ENCODE data around the gene TRDMT1. TPM values are rescaled to one million over a fixed set of nuclear protein-coding genes. Genes with fewer than 3 reads are reported as not detected.

The TRDMT1 gene
- total RNA-seq, 2 experiments from 2014 or later: 4.4 to 4.5 TPM

DNA sequence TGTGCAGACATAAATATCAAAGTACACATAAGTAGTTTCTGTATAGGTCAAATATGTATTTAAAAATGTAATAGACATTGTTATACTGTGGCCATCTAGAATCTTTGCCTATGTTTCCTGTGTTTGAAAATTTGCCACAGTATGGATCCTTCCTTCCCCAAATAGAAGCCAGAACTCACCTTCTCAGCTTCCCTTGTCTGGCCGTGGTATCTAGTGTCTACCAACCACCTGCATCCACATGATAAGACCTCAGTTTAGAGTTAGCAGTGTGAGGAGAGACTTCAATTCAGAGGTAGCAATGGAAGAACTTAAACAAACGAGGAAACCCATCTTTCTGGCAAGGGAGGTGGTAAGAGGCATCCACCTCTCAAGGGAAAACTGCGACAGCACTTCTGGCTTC lies 4.9 kb downstream of the TRDMT1 start:
- Mint-ChIP-seq H3K4me1 (ENCODE audit: low read depth) (peaks cover 18% of the 10 kb centered on the region), H3K9me3 (no peaks in the 10 kb centered on the region), H3K27ac (no peak overlapping the region), H3K36me3 (ENCODE audit: low read depth) (no peaks in the 10 kb centered on the region), H3K4me3 (no peak overlapping the region), H3K27me3 (no peaks in the 10 kb centered on the region)
- intact Hi-C loops (cut with micrococcal nuclease): no loop called here
- CTCF ChIA-PET: interaction anchor here (1.5 kb wide), 1 partner anchor 34 kb away, joined by 3 read pairs; no protein-coding TSS in a partner anchor
- POLR2A ChIA-PET: interaction anchor here (0.7 to 1.2 kb wide), 2 partner anchors 14 to 305 kb away, joined by 3 read pairs; no protein-coding TSS in a partner anchor
- no peak for DNase-seq
- TF ChIP-seq, protein P1, sequence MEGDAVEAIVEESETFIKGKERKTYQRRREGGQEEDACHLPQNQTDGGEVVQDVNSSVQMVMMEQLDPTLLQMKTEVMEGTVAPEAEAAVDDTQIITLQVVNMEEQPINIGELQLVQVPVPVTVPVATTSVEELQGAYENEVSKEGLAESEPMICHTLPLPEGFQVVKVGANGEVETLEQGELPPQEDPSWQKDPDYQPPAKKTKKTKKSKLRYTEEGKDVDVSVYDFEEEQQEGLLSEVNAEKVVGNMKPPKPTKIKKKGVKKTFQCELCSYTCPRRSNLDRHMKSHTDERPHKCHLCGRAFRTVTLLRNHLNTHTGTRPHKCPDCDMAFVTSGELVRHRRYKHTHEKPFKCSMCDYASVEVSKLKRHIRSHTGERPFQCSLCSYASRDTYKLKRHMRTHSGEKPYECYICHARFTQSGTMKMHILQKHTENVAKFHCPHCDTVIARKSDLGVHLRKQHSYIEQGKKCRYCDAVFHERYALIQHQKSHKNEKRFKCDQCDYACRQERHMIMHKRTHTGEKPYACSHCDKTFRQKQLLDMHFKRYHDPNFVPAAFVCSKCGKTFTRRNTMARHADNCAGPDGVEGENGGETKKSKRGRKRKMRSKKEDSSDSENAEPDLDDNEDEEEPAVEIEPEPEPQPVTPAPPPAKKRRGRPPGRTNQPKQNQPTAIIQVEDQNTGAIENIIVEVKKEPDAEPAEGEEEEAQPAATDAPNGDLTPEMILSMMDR (IDR thresholded peaks at IDR 0.05): no peak
- no peak for ATAC-seq

DNA sequence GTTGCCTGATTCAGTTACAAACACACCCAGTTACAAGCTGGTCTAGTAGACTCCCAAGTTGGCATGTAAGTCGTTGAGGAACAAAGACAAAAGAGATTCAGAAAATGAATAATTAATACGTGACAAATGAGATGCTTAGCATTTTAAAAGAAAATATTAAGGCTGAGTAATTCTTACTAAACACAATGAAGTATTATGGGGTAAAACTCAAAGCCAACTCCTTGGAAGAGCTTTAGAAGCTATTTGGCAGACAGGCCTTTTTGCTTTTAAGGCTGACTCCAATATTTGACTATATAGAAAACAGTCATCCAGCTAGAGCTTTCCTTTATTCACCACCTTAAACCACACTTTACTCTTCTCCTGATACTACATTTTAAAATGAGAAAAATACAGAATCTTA lies 5.4 kb downstream of the TRDMT1 start:
- no peak overlapping the region for H3K27ac Mint-ChIP-seq
- DNase-seq (no peak), ATAC-seq (no peak)
- H3K4me3 Mint-ChIP-seq: no peak overlapping the region
- ChIA-PET CTCF (interaction anchor here (1.5 kb wide), 1 partner anchor 35 kb away, joined by 3 read pairs; no protein-coding TSS in a partner anchor), POLR2A (interaction anchor here (1.2 kb wide), 1 partner anchor 14 kb away, joined by 3 read pairs; no protein-coding TSS in a partner anchor)
- H3K9me3 Mint-ChIP-seq: no peaks in the 10 kb centered on the region
- H3K27me3 Mint-ChIP-seq: no peaks in the 10 kb centered on the region
- H3K4me1 Mint-ChIP-seq (ENCODE audit: low read depth): peaks cover 18% of the 10 kb centered on the region
- TF ChIP-seq, protein P1 (IDR thresholded peaks at IDR 0.05): no peak
- no peaks in the 10 kb centered on the region for H3K36me3 Mint-ChIP-seq (ENCODE audit: low read depth)
- intact Hi-C loops (cut with micrococcal nuclease): no loop called here

DNA sequence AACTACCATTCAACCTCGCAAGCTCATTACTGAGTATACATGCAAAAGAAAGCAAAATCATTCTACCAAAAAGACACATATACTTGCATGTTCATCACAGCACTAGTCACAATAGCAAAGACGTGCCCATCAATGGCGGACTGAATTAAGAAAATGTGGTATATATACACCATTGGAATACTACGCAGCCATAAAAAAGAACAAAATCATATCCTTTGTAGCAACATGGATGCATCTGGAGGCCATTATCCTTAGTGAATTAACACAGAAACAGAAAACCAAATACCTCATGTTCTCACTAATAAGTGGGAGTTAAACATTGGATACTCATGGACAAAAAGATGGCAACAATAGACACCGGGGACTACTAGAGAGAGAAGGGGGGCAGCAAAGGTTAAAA lies 6.4 kb downstream of the TRDMT1 start:
- no peaks in the 10 kb centered on the region for H3K9me3 Mint-ChIP-seq
- TF ChIP-seq, protein P1 (IDR thresholded peaks at IDR 0.05): no peak
- DNase-seq (no peak), ATAC-seq (no peak)
- H3K36me3 Mint-ChIP-seq (ENCODE audit: low read depth): no peaks in the 10 kb centered on the region
- ChIA-PET POLR2A (no interaction called here), CTCF (no interaction called here)
- peaks cover 14% of the 10 kb centered on the region for H3K4me1 Mint-ChIP-seq (ENCODE audit: low read depth)
- no peak overlapping the region for H3K27ac Mint-ChIP-seq
- H3K4me3 Mint-ChIP-seq: no peak overlapping the region
- intact Hi-C loops (cut with micrococcal nuclease): no loop called here
- H3K27me3 Mint-ChIP-seq: no peaks in the 10 kb centered on the region

DNA sequence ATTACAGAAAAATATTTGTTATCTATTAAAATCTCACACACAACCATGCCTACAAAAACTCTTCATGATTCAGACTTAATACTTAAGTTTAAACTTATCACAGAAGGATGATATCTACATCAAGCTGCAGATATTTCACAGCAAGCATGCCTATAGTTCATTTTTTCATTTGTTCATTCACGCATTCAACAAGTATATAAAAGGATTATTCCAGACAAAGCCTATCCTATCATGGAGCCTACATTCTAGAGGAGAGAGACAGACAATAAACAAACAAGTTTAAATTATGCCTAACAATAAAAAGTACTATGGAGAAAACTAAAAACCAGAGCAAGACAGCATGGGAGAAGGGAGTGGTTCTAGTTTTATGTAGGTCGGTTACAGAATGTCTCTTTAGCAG lies 10.9 kb downstream of the TRDMT1 start:
- POLR2A ChIA-PET: no interaction called here
- peaks cover 7% of the 10 kb centered on the region for H3K4me1 Mint-ChIP-seq (ENCODE audit: low read depth)

DNA sequence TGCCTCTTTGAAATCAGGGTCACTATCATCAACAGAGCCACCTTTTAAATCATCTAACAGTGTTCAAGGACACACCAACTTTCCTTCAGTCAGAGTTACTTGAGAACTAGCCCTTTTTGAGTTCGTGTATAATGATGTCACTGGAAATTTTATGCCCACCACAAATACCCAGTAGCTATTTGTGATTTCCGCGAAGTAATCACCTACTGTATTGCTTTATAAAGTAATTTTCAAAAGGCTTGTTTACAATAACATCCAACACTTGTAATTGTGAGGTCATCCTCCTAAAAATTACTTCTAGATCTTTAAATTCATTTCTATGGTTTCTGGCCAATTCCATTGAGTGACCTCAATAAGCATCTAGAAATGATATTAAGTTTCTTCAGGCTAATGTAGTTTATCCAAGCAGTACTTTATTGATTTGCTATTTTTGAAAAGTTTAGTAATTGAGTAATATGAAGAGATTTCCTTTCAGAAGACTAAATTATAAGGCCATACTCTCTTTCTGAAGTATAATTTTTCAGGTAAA lies 12.8 kb downstream of the TRDMT1 start:
- Mint-ChIP-seq H3K27me3 (no peaks in the 10 kb centered on the region), H3K4me1 (ENCODE audit: low read depth) (peaks cover 7% of the 10 kb centered on the region), H3K27ac (no peak overlapping the region), H3K9me3 (no peaks in the 10 kb centered on the region), H3K4me3 (no peak overlapping the region), H3K36me3 (ENCODE audit: low read depth) (no peaks in the 10 kb centered on the region)
- TF ChIP-seq, protein P1 (IDR thresholded peaks at IDR 0.05): no peak
- ChIA-PET CTCF (no interaction called here), POLR2A (no interaction called here)
- ATAC-seq (no peak), DNase-seq (no peak)
- intact Hi-C loops (cut with micrococcal nuclease): no loop called here

More for the DNA sequence above, 10.9 kb downstream of the TRDMT1 start:
- Mint-ChIP-seq H3K27me3 (no peaks in the 10 kb centered on the region), H3K27ac (no peak overlapping the region), H3K9me3 (no peaks in the 10 kb centered on the region), H3K4me3 (no peak overlapping the region), H3K36me3 (ENCODE audit: low read depth) (no peaks in the 10 kb centered on the region)
- no peak for DNase-seq
- CTCF ChIA-PET: interaction anchor here (0.6 kb wide), 1 partner anchor 161 kb away, joined by 3 read pairs; no protein-coding TSS in a partner anchor
- TF ChIP-seq, protein P1 (IDR thresholded peaks at IDR 0.05): no peak
- no peak for ATAC-seq
- intact Hi-C loops (cut with micrococcal nuclease): no loop called here
